Adipose tissue (tissue), 3 donors: ENCODE data around the gene SPG21. TPM values are rescaled to one million over a fixed set of nuclear protein-coding genes. Genes with fewer than 3 reads are reported as not detected.
"Not testable (repeated sequence)": the region's sequence is repeated elsewhere in the genome, so short reads cannot be mapped to it uniquely, and the experiment has no call there.

ENCODE experiments used
- H3K27ac ChIP-seq: one replicate; pipeline ENCODE4 v1.5.1; 2013; ENCODE audit warnings: low read depth, low read length
- WGBS, 3 donors: extraction: QIAGEN DNeasy Blood & Tissue Kit; methylation state at CpG; one replicate each; pipeline ENCODE4 v1.1.7; 2013; 5-methylcytosine and 5-hydroxymethylcytosine counted together
- polyA plus RNA-seq, 3 donors: library from polyadenylated mRNA; stranded (reverse); fragments of 200-250 nt; gene quantifications; one replicate each; pipeline ENCODE4 v1.2.3, GENCODE V29; 2013
- donor health status: healthy with polysubstance abuse.
- donor health status: Bipolar disorder and iron deficiency.
- donor health status: healthy.

SPG21 gene
- 10 to 100 TPM; 35.4 to 86.3 (median 53.2) TPM for polyA plus RNA-seq

GRCh38 chr15:64989416-64990167 lies at the start of gene SPG21:
SPG21 (minus strand) TSS chr15:64989914; CDS start chr15:64983569, 6,345 bp downstream.
- WGBS, 3 donors, result 0 to 1% (median 1%) methylated on average over 71 to 75 of the region's 75 CpGs
- H3K27ac ChIP-seq, result peak within 1 kb of the TSS; percentile 2

- WGBS, 3 donors, result 57 to 79% (median 65%) methylated on average over 5 of the region's 5 CpGs
These were observed 49.1 kb upstream of the SPG21 start for GRCh38 chr15:65038836-65039235.

GRCh38 chr15:65038428-65038827 lies 48.7 kb upstream of the SPG21 start:
- 85 to 90% (median 87%) methylated on average over 3 of the region's 3 CpGs for WGBS, 3 donors
- H3K27ac ChIP-seq, result no peak overlapping the region

More at GRCh38 chr15:65038836-65039235, 49.1 kb upstream of the SPG21 start:
- no peak overlapping the region for H3K27ac ChIP-seq

- WGBS, 3 donors, result 54 to 90% (median 86%) methylated on average over 1 of the region's 1 CpG
- H3K27ac ChIP-seq, result no peak overlapping the region
These were observed 47.6 kb upstream of the SPG21 start for GRCh38 chr15:65037309-65037708.

GRCh38 chr15:65034719-65035118 lies 45.0 kb upstream of the SPG21 start:
- 87 to 92% (median 89%) methylated on average over 11 of the region's 11 CpGs for WGBS, 3 donors
- H3K27ac ChIP-seq, result no peak overlapping the region

- 11 to 13% (median 12%) methylated on average over 4 of the region's 4 CpGs for WGBS, 3 donors
- H3K27ac ChIP-seq, result no peak overlapping the region
These were observed 44.0 kb upstream of the SPG21 start for GRCh38 chr15:65033659-65034269.

GRCh38 chr15:65032801-65033537 lies 43.3 kb upstream of the SPG21 start:
- H3K27ac ChIP-seq, result no peak overlapping the region
- WGBS, 3 donors, result 23 to 36% (median 32%) methylated on average over 13 of the region's 13 CpGs

- WGBS, 3 donors, result 57 to 65% (median 60%) methylated on average over 12 of the region's 12 CpGs
- H3K27ac ChIP-seq, result no peak overlapping the region
These were observed 40.1 kb upstream of the SPG21 start for GRCh38 chr15:65029736-65030208.

- WGBS, 3 donors, result 0% methylated on average over 61 to 73 of the region's 73 CpGs
- H3K27ac ChIP-seq, result no peak within 1 kb of the TSS
These were observed 39.4 kb upstream of the SPG21 start, which contains the start of gene MTFMT for GRCh38 chr15:65028921-65029735. MTFMT (minus strand) TSS chr15:65029639; CDS start chr15:65029613, 26 bp downstream.

- no peak overlapping the region for H3K27ac ChIP-seq
- 36 to 72% (median 45%) methylated on average over 10 of the region's 10 CpGs for WGBS, 3 donors
These were observed 38.6 kb upstream of the SPG21 start for GRCh38 chr15:65028338-65028737.

- WGBS, 3 donors, result 71 to 74% (median 74%) methylated on average over 1 of the region's 1 CpG
- no peak overlapping the region for H3K27ac ChIP-seq
These were observed 37.9 kb upstream of the SPG21 start for GRCh38 chr15:65027593-65027992.

- H3K27ac ChIP-seq, result no peak overlapping the region
- WGBS, 3 donors, result 87 to 90% (median 89%) methylated on average over 6 of the region's 6 CpGs
These were observed 37.0 kb upstream of the SPG21 start for GRCh38 chr15:65026756-65027155.

- no peak overlapping the region for H3K27ac ChIP-seq
These were observed 31.8 kb upstream of the SPG21 start for GRCh38 chr15:65021488-65021887.

GRCh38 chr15:65020419-65020818 lies 30.7 kb upstream of the SPG21 start:
- whole genome bisulfite sequencing, 3 donors, result 92 to 100% (median 95%) methylated on average over 1 of the region's 1 CpG
- no peak overlapping the region for H3K27ac ChIP-seq

- H3K27ac ChIP-seq, result not testable (repeated sequence)
- 79 to 95% (median 84%) methylated on average over 4 of the region's 4 CpGs for WGBS, 3 donors
These were observed 21.5 kb upstream of the SPG21 start for GRCh38 chr15:65011198-65011597.

- 44 to 71% (median 60%) methylated on average over 2 of the region's 2 CpGs for WGBS, 3 donors
- H3K27ac ChIP-seq, result no peak overlapping the region
These were observed 19.3 kb upstream of the SPG21 start for GRCh38 chr15:65008983-65009382.

- WGBS, 3 donors, result 85 to 89% (median 88%) methylated on average over 3 of the region's 3 CpGs
These were observed 17.2 kb upstream of the SPG21 start for GRCh38 chr15:65006876-65007275.

GRCh38 chr15:65004993-65005392 lies 15.3 kb upstream of the SPG21 start:
- no peak overlapping the region for H3K27ac ChIP-seq
- WGBS, 3 donors, result 83 to 91% (median 85%) methylated on average over 3 of the region's 3 CpGs

More at GRCh38 chr15:65006876-65007275, 17.2 kb upstream of the SPG21 start:
- no peak overlapping the region for H3K27ac ChIP-seq
